NB4 (cell line): ENCODE results near the gene DAPL1.

ENCODE experiments used
- MYC ChIP-seq: IDR thresholded peaks from 2 replicates; pipeline ENCODE4 v1.6.1; 2011; ENCODE audit warnings: low read depth, low read length
- POLR2A ChIP-seq: IDR thresholded peaks from 2 replicates; pipeline ENCODE4 v1.6.1; 2011; ENCODE audit warnings: mild to moderate bottlenecking; ENCODE audit not compliant: insufficient read length; ENCODE audit errors: extremely low read depth
- TF ChIP-seq, protein P1 (sequence below): IDR thresholded peaks from one replicate; pipeline ENCODE4 v1.5.1; 2012; ENCODE audit warnings: low read depth, low read length
- TF ChIP-seq, protein P2 (sequence below): IDR thresholded peaks from 2 replicates; pipeline ENCODE4 v1.6.1; 2011; ENCODE audit warnings: low read depth, low read length

DNA sequence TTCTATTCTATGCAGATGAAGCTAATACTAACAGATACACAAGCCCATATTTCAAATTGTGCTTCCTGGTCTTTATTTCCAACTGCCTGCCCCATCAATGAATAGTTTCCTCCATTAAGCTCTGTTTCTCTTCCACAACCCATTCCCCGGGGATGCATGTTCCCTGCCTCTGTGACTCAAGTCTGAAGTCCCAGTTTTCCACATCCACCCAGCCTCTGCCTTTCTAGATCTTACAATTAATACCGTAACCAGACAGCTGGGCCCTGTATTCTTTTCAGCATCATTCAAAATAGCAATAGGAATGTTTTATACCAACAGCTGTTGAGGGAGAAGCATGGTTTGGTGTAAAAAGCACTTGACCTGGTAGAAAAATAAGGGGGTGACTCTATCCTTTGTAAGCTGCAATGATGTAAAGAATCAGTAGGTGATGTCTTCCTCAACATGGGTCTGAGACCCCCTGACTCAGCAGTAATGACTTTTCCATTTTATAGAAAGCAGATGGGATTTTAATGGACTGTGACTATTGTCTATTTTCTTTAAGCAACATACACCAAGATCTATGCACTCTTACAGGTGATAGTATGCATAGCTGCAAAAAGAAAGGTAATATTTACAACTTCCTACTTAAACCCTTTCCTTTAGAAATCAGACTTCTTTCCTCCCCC is 46.1 kb upstream of the DAPL1 start:
- TF ChIP-seq, protein P1, sequence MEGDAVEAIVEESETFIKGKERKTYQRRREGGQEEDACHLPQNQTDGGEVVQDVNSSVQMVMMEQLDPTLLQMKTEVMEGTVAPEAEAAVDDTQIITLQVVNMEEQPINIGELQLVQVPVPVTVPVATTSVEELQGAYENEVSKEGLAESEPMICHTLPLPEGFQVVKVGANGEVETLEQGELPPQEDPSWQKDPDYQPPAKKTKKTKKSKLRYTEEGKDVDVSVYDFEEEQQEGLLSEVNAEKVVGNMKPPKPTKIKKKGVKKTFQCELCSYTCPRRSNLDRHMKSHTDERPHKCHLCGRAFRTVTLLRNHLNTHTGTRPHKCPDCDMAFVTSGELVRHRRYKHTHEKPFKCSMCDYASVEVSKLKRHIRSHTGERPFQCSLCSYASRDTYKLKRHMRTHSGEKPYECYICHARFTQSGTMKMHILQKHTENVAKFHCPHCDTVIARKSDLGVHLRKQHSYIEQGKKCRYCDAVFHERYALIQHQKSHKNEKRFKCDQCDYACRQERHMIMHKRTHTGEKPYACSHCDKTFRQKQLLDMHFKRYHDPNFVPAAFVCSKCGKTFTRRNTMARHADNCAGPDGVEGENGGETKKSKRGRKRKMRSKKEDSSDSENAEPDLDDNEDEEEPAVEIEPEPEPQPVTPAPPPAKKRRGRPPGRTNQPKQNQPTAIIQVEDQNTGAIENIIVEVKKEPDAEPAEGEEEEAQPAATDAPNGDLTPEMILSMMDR, result no peak
- TF ChIP-seq POLR2A (no peak), MYC (no peak)
- TF ChIP-seq, protein P2, sequence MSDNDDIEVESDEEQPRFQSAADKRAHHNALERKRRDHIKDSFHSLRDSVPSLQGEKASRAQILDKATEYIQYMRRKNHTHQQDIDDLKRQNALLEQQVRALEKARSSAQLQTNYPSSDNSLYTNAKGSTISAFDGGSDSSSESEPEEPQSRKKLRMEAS, result no peak
